ENCODE results near the gene PREX1. TPM values are rescaled to one million over a fixed set of nuclear protein-coding genes. Genes with fewer than 3 reads are reported as not detected.

Gene PREX1
- total RNA-seq, 1 donor from 2014 or later = 20.8 TPM

- no peak overlapping the region for H3K4me3 Mint-ChIP-seq
- H3K36me3 Mint-ChIP-seq = peaks cover 5% of the 10 kb centered on the region
- no peak overlapping the region for H3K27ac Mint-ChIP-seq
- no peak for TF ChIP-seq CTCF (conservative IDR thresholded peaks at IDR 0.05)
- no peak for DNase-seq (ENCODE audit: extremely low spot score, unreplicated experiment)
- peaks cover 10% of the 10 kb centered on the region for H3K9me3 Mint-ChIP-seq
- H3K27me3 Mint-ChIP-seq = peaks cover 9% of the 10 kb centered on the region
- H3K4me1 Mint-ChIP-seq (ENCODE audit: unreplicated experiment) = peaks cover 15% of the 10 kb centered on the region
These were observed 44.1 kb downstream of the PREX1 start for GRCh38 chr20:48783533-48784272.

- DNase-seq (ENCODE audit: extremely low spot score, unreplicated experiment) = no peak
- TF ChIP-seq CTCF (conservative IDR thresholded peaks at IDR 0.05) = no peak
- Mint-ChIP-seq H3K36me3 (peaks cover 5% of the 10 kb centered on the region), H3K4me1 (ENCODE audit: unreplicated experiment) (peaks cover 9% of the 10 kb centered on the region), H3K27me3 (peaks cover 9% of the 10 kb centered on the region), H3K9me3 (peaks cover 12% of the 10 kb centered on the region), H3K27ac (no peak overlapping the region), H3K4me3 (no peak overlapping the region)
These were observed 44.9 kb downstream of the PREX1 start for GRCh38 chr20:48782901-48783308.

- Mint-ChIP-seq H3K9me3 (peaks cover 12% of the 10 kb centered on the region), H3K27ac (no peak overlapping the region), H3K27me3 (peaks cover 2% of the 10 kb centered on the region), H3K4me3 (no peak overlapping the region), H3K4me1 (ENCODE audit: unreplicated experiment) (peaks cover 2% of the 10 kb centered on the region), H3K36me3 (peaks cover 5% of the 10 kb centered on the region)
- no peak for TF ChIP-seq CTCF (conservative IDR thresholded peaks at IDR 0.05)
- DNase-seq (ENCODE audit: extremely low spot score, unreplicated experiment) = no peak
These were observed 45.7 kb downstream of the PREX1 start for GRCh38 chr20:48782053-48782452.

GRCh38 chr20:48781634-48782033 is 46.2 kb downstream of the PREX1 start:
- H3K9me3 Mint-ChIP-seq = peaks cover 12% of the 10 kb centered on the region
- no peaks in the 10 kb centered on the region for H3K27me3 Mint-ChIP-seq
- no peak overlapping the region for H3K4me3 Mint-ChIP-seq
- TF ChIP-seq CTCF (conservative IDR thresholded peaks at IDR 0.05) = no peak
- no peak for DNase-seq (ENCODE audit: extremely low spot score, unreplicated experiment)
- peaks cover 5% of the 10 kb centered on the region for H3K36me3 Mint-ChIP-seq
- H3K4me1 Mint-ChIP-seq (ENCODE audit: unreplicated experiment) = no peaks in the 10 kb centered on the region
- H3K27ac Mint-ChIP-seq = no peak overlapping the region

- H3K36me3 Mint-ChIP-seq = peaks cover 5% of the 10 kb centered on the region
- H3K9me3 Mint-ChIP-seq = peaks cover 12% of the 10 kb centered on the region
- no peak overlapping the region for H3K4me3 Mint-ChIP-seq
These were observed 48.4 kb downstream of the PREX1 start for GRCh38 chr20:48779435-48779834.

More at GRCh38 chr20:48779435-48779834, 48.4 kb downstream of the PREX1 start:
- no peak overlapping the region for H3K27ac Mint-ChIP-seq
- no peaks in the 10 kb centered on the region for H3K4me1 Mint-ChIP-seq (ENCODE audit: unreplicated experiment)
- no peak for DNase-seq (ENCODE audit: extremely low spot score, unreplicated experiment)
- TF ChIP-seq CTCF (conservative IDR thresholded peaks at IDR 0.05) = no peak
- H3K27me3 Mint-ChIP-seq = no peaks in the 10 kb centered on the region

Data from type B pancreatic cell (in vitro differentiated cells).